Activated CD4-positive, alpha-beta memory T cell treated with anti-CD3 and anti-CD28 coated beads for 36 hours (primary cell): ENCODE results near the gene ANKRD28. TPM values are rescaled to one million over a fixed set of nuclear protein-coding genes. Genes with fewer than 3 reads are reported as not detected.
A peak's percentile ranks its signal among the peaks of the same experiment; 100 is the strongest.

ENCODE experiments used
- CTCF ChIA-PET: fragments of 350-600 bp; sonication (Branson Sonifier 250); formaldehyde crosslinking; loops from one replicate; lab custom pipeline; 2021; ENCODE audit warnings: antibody characterized with exemption, inconsistent platforms; lab: Charles Lee
- POLR2A ChIA-PET: fragments of 350-600 bp; sonication (Branson Sonifier 250); formaldehyde crosslinking; loops from one replicate; lab custom pipeline; 2021; ENCODE audit warnings: antibody characterized with exemption; lab: Charles Lee
- DNase-seq: peaks from one replicate; pipeline ENCODE4 v3.0.0-alpha.2; 2020
- H3K27ac Mint-ChIP-seq: one replicate; pipeline ENCODE4 v1.8.0; 2021; ENCODE audit warnings: mixed read lengths
- H3K27me3 Mint-ChIP-seq: one replicate; pipeline ENCODE4 v1.8.0; 2021; ENCODE audit warnings: mixed read lengths
- H3K36me3 Mint-ChIP-seq: one replicate; pipeline ENCODE4 v1.8.0; 2021; ENCODE audit warnings: mixed read lengths
- H3K4me1 Mint-ChIP-seq: one replicate; pipeline ENCODE4 v1.8.0; 2021; ENCODE audit warnings: low read depth, mixed read lengths
- H3K4me3 Mint-ChIP-seq: one replicate; pipeline ENCODE4 v1.8.0; 2021; ENCODE audit warnings: mild to moderate bottlenecking, mixed read lengths
- H3K9me3 Mint-ChIP-seq: one replicate; pipeline ENCODE4 v1.8.0; 2021; ENCODE audit warnings: mixed read lengths
- intact Hi-C: fragments of 100-400 bp; cut with micrococcal nuclease; formaldehyde crosslinking; loops from one replicate; pipeline ENCODE4 v1.15.1; 2023
- total RNA-seq, 2 experiments: library from RNA; stranded (reverse); gene quantifications; one replicate each; pipeline ENCODE4 v1.2.3, GENCODE V29; 2021

Gene ANKRD28
- total RNA-seq, 2 experiments from 2014 or later: 31.4 to 34.8 TPM

- Mint-ChIP-seq H3K27me3 (no peaks in the 10 kb centered on the region), H3K4me3 (no peak overlapping the region), H3K36me3 (peaks cover 2% of the 10 kb centered on the region), H3K9me3 (no peaks in the 10 kb centered on the region), H3K4me1 (peaks cover 47% of the 10 kb centered on the region), H3K27ac (peak overlapping the region; percentile 30)
- no peak for DNase-seq
- intact Hi-C loops: no loop called here
- POLR2A ChIA-PET: interaction anchor here (2.1 kb wide), 1 partner anchor 158 kb away, joined by 4 read pairs; no protein-coding TSS in a partner anchor
- CTCF ChIA-PET: no interaction called here
Observed at GRCh38 chr3:15638193-15638890, 159.4 kb downstream of the ANKRD28 start.

- no peak overlapping the region for H3K4me3 Mint-ChIP-seq
- peak; percentile 38 for DNase-seq
- no peaks in the 10 kb centered on the region for H3K9me3 Mint-ChIP-seq
- H3K27me3 Mint-ChIP-seq: no peaks in the 10 kb centered on the region
- intact Hi-C loops: no loop called here
- CTCF ChIA-PET: no interaction called here
- POLR2A ChIA-PET: interaction anchor here (1.0 to 2.1 kb wide), 2 partner anchors 13 to 159 kb away, joined by 4 to 5 read pairs; no protein-coding TSS in a partner anchor
- H3K36me3 Mint-ChIP-seq: no peaks in the 10 kb centered on the region
- peaks cover 48% of the 10 kb centered on the region for H3K4me1 Mint-ChIP-seq
- peak overlapping the region; percentile 59 for H3K27ac Mint-ChIP-seq
Observed at GRCh38 chr3:15637131-15637951, 160.4 kb downstream of the ANKRD28 start.

- Mint-ChIP-seq H3K4me3 (peak overlapping the region; percentile 44), H3K9me3 (no peaks in the 10 kb centered on the region), H3K27me3 (no peaks in the 10 kb centered on the region), H3K27ac (peak overlapping the region; percentile 89), H3K4me1 (peaks cover 52% of the 10 kb centered on the region), H3K36me3 (no peaks in the 10 kb centered on the region)
- CTCF ChIA-PET: interaction anchor here (0.7 kb wide), 1 partner anchor 50 kb away, joined by 3 read pairs; no protein-coding TSS in a partner anchor
- intact Hi-C loops: loop anchor here (1.0 kb wide), 2 partner anchors 11 to 169 kb away; no protein-coding TSS in a partner anchor
- POLR2A ChIA-PET: interaction anchor here (0.6 to 2.1 kb wide), 5 partner anchors 11 to 161 kb away, joined by 3 to 5 read pairs (median 4); no protein-coding TSS in a partner anchor
- peak; percentile 65 for DNase-seq
Observed at GRCh38 chr3:15636028-15636709, 161.6 kb downstream of the ANKRD28 start.

GRCh38 chr3:15635121-15635661 is 162.6 kb downstream of the ANKRD28 start:
- Mint-ChIP-seq H3K4me1 (peaks cover 61% of the 10 kb centered on the region), H3K36me3 (no peaks in the 10 kb centered on the region), H3K9me3 (no peaks in the 10 kb centered on the region), H3K27me3 (no peaks in the 10 kb centered on the region), H3K27ac (no peak overlapping the region), H3K4me3 (no peak overlapping the region)
- DNase-seq: no peak
- ChIA-PET POLR2A (interaction anchor here (0.5 to 0.6 kb wide), 2 partner anchors 23 to 81 kb away, joined by 3 to 5 read pairs; no protein-coding TSS in a partner anchor), CTCF (interaction anchor here (0.9 kb wide), 1 partner anchor 432 kb away, joined by 3 read pairs; no protein-coding TSS in a partner anchor)
- intact Hi-C loops: no loop called here

GRCh38 chr3:15634671-15635070 is 163.1 kb downstream of the ANKRD28 start:
- CTCF ChIA-PET: interaction anchor here (0.9 kb wide), 1 partner anchor 432 kb away, joined by 3 read pairs; no protein-coding TSS in a partner anchor
- POLR2A ChIA-PET: interaction anchor here (0.5 kb wide), 1 partner anchor 22 kb away, joined by 5 read pairs; no protein-coding TSS in a partner anchor
- H3K36me3 Mint-ChIP-seq: no peaks in the 10 kb centered on the region

GRCh38 chr3:15633766-15634598 is 163.8 kb downstream of the ANKRD28 start:
- Mint-ChIP-seq H3K27me3 (no peaks in the 10 kb centered on the region), H3K4me3 (no peak overlapping the region), H3K9me3 (no peaks in the 10 kb centered on the region), H3K27ac (no peak overlapping the region), H3K36me3 (no peaks in the 10 kb centered on the region), H3K4me1 (peaks cover 69% of the 10 kb centered on the region)
- ChIA-PET CTCF (interaction anchor here (0.9 kb wide), 2 partner anchors 431 kb away, joined by 3 read pairs; no protein-coding TSS in a partner anchor), POLR2A (no interaction called here)
- no peak for DNase-seq
- intact Hi-C loops: no loop called here

More at GRCh38 chr3:15634671-15635070, 163.1 kb downstream of the ANKRD28 start:
- Mint-ChIP-seq H3K9me3 (no peaks in the 10 kb centered on the region), H3K4me3 (no peak overlapping the region), H3K27ac (no peak overlapping the region), H3K4me1 (peaks cover 66% of the 10 kb centered on the region), H3K27me3 (no peaks in the 10 kb centered on the region)
- DNase-seq: no peak
- intact Hi-C loops: no loop called here

DNA sequence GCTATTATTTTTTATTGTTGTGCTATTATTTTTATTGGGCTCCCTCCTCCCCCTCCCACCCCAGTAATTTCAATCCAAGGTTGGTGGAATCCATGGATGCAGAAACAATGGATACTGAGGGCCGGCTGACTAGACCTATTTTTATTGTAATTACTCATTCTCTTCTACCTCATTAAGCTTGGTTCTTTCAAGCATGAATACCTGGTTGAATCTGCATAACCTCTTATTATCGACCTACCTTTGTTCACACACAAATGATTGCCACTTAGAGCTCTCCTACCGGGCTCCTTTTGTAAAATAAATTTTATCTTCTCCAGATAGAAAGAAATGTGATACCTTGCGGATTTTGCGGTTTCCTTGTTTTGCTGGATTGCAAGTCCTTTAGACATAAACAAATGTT is 164.6 kb downstream of the ANKRD28 start:
- no peak overlapping the region for H3K4me3 Mint-ChIP-seq
- POLR2A ChIA-PET: no interaction called here
- H3K27me3 Mint-ChIP-seq: no peaks in the 10 kb centered on the region
- intact Hi-C loops: no loop called here
- no peak overlapping the region for H3K27ac Mint-ChIP-seq
- H3K4me1 Mint-ChIP-seq: peaks cover 62% of the 10 kb centered on the region
- no peaks in the 10 kb centered on the region for H3K9me3 Mint-ChIP-seq
- CTCF ChIA-PET: interaction anchor here (0.9 kb wide), 1 partner anchor 430 kb away, joined by 3 read pairs; no protein-coding TSS in a partner anchor
- no peak for DNase-seq
- H3K36me3 Mint-ChIP-seq: no peaks in the 10 kb centered on the region

DNA sequence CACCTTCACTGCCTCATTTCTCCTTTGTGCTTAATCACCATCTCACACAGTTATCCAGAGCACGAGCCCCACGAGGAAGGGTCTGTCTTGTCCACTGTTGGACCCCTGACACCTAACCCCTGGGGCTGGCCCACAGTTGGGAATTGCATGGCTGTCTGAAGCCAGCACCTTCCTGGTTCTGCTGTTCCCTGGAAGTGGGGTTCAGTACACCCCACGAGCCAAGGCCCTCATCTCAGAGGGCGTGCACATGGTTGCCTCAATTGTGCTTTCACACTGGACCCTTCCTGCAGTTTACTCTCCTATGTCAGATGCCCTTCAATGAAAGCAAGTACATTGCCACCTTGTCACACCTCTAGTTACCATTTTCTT is 165.6 kb downstream of the ANKRD28 start:
- DNase-seq: no peak
- CTCF ChIA-PET: no interaction called here
- Mint-ChIP-seq H3K36me3 (no peaks in the 10 kb centered on the region), H3K4me3 (no peak overlapping the region), H3K9me3 (no peaks in the 10 kb centered on the region), H3K4me1 (peaks cover 53% of the 10 kb centered on the region), H3K27me3 (no peaks in the 10 kb centered on the region), H3K27ac (no peak overlapping the region)
- intact Hi-C loops: no loop called here
- POLR2A ChIA-PET: no interaction called here

- H3K9me3 Mint-ChIP-seq: no peaks in the 10 kb centered on the region
- no peaks in the 10 kb centered on the region for H3K27me3 Mint-ChIP-seq
- H3K27ac Mint-ChIP-seq: no peak overlapping the region
- DNase-seq: no peak
- intact Hi-C loops: loop anchor here (2.0 kb wide), 5 partner anchors 15 to 229 kb away; partner anchors contain the start of genes BTD and HACL1
- POLR2A ChIA-PET: no interaction called here
- peaks cover 49% of the 10 kb centered on the region for H3K4me1 Mint-ChIP-seq
- CTCF ChIA-PET: interaction anchor here (2.9 to 3.4 kb wide), 2 partner anchors 179 to 181 kb away, joined by 10 to 30 read pairs; no protein-coding TSS in a partner anchor
- H3K4me3 Mint-ChIP-seq: no peak overlapping the region
- H3K36me3 Mint-ChIP-seq: no peaks in the 10 kb centered on the region
Observed at GRCh38 chr3:15631426-15632211, 166.2 kb downstream of the ANKRD28 start.
